Measurements from ENCODE around the gene GXYLT1. TPM values are rescaled to one million over a fixed set of nuclear protein-coding genes. Genes with fewer than 3 reads are reported as not detected.
A peak's percentile ranks its signal among the peaks of the same experiment; 100 is the strongest.

Gene GXYLT1
- total RNA-seq, 2 donors from 2014 or later, result 7.0 to 17.9 TPM

- TF ChIP-seq, protein P1, sequence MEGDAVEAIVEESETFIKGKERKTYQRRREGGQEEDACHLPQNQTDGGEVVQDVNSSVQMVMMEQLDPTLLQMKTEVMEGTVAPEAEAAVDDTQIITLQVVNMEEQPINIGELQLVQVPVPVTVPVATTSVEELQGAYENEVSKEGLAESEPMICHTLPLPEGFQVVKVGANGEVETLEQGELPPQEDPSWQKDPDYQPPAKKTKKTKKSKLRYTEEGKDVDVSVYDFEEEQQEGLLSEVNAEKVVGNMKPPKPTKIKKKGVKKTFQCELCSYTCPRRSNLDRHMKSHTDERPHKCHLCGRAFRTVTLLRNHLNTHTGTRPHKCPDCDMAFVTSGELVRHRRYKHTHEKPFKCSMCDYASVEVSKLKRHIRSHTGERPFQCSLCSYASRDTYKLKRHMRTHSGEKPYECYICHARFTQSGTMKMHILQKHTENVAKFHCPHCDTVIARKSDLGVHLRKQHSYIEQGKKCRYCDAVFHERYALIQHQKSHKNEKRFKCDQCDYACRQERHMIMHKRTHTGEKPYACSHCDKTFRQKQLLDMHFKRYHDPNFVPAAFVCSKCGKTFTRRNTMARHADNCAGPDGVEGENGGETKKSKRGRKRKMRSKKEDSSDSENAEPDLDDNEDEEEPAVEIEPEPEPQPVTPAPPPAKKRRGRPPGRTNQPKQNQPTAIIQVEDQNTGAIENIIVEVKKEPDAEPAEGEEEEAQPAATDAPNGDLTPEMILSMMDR (IDR thresholded peaks at IDR 0.05), result no peak
- Histone ChIP-seq H3K9me3 (no peaks in the 10 kb centered on the region), H3K27ac (no peak overlapping the region), H3K27me3 (replicated peaks; ENCODE audit: insufficient read depth) (no peaks in the 10 kb centered on the region), H3K36me3 (no peaks in the 10 kb centered on the region), H3K4me1 (ENCODE audit: control insufficient read depth in 1 of 2, low read depth in 2 of 2) (no peaks in the 10 kb centered on the region), H3K4me3 (no peak overlapping the region)
- DNase-seq (ENCODE audit: low spot score) (no peak), ATAC-seq (ENCODE audit: insufficient number of reproducible peaks, low FRiP score, low read depth) (no peak)
These were observed 42.0 kb downstream of the GXYLT1 start for GRCh38 chr12:42102720-42103119.

DNA sequence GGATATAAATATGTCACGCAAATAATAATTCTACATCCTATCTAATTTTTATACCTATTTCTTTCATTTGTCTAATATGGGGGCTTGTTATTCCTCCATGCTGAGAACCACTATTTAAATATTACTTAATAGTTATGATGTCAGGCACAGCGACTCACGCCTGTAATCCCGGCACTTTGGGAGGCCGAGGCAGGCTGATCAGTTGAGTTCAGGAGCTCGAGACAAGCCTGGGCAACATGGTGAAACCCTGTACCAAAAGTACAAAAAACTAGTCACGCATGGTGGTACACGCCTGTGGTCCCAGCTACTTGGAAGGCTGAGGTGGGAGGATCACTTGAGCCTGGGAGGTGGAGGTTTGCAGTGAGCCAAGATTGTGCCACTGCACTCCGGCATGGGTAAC, 45.2 kb downstream of the GXYLT1 start:
- Histone ChIP-seq H3K4me3 (no peak overlapping the region), H3K27me3 (replicated peaks; ENCODE audit: insufficient read depth) (no peaks in the 10 kb centered on the region), H3K36me3 (no peaks in the 10 kb centered on the region), H3K4me1 (ENCODE audit: control insufficient read depth in 1 of 2, low read depth in 2 of 2) (peaks cover 6 to 24% of the 10 kb centered on the region in 2 donors), H3K9me3 (no peaks in the 10 kb centered on the region), H3K27ac (no peak overlapping the region)
- ATAC-seq (ENCODE audit: insufficient number of reproducible peaks, low FRiP score, low read depth) (no peak), DNase-seq (ENCODE audit: low spot score) (no peak)
- TF ChIP-seq, protein P1 (IDR thresholded peaks at IDR 0.05), result no peak

DNA sequence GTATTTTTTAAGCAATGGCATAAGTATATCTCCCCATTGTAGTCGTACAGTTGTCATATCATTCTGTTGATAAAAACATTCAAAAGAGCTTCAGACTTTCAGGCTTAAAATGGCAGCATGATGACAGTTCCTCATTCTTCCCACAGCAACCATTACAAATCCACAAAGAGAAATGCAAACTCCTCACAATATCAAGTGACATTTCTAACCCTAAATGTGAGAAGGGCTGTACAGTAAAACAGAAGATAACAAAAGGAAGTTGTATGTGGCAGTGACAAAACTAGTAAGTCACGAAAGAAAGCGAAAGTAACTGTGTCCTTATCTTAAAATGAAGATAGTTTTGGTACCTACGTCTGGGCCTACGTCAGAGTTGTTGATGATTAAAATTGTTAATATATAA, 46.7 kb downstream of the GXYLT1 start:
- peaks cover 6 to 24% of the 10 kb centered on the region in 2 donors for H3K4me1 ChIP-seq (ENCODE audit: control insufficient read depth in 1 of 2, low read depth in 2 of 2)
- no peak for ATAC-seq (ENCODE audit: insufficient number of reproducible peaks, low FRiP score, low read depth)
- H3K9me3 ChIP-seq, result no peaks in the 10 kb centered on the region
- H3K27ac ChIP-seq, result peak overlapping the region in 1 of 2 donors; percentile 48
- TF ChIP-seq, protein P1 (IDR thresholded peaks at IDR 0.05), result no peak
- no peak for DNase-seq (ENCODE audit: low spot score)
- H3K36me3 ChIP-seq, result no peaks in the 10 kb centered on the region
- no peaks in the 10 kb centered on the region for H3K27me3 ChIP-seq (replicated peaks; ENCODE audit: insufficient read depth)
- peak overlapping the region; percentile 55 for H3K4me3 ChIP-seq

- DNase-seq (ENCODE audit: low spot score) (no peak), ATAC-seq (ENCODE audit: insufficient number of reproducible peaks, low FRiP score, low read depth) (no peak)
- H3K27me3 ChIP-seq (replicated peaks; ENCODE audit: insufficient read depth), result no peaks in the 10 kb centered on the region
- no peak overlapping the region for H3K27ac ChIP-seq
- no peaks in the 10 kb centered on the region for H3K9me3 ChIP-seq
- no peaks in the 10 kb centered on the region for H3K36me3 ChIP-seq
- no peak overlapping the region for H3K4me3 ChIP-seq
- H3K4me1 ChIP-seq (ENCODE audit: control insufficient read depth in 1 of 2, low read depth in 2 of 2), result peaks cover 17 to 40% of the 10 kb centered on the region in 2 donors
- TF ChIP-seq, protein P1 (IDR thresholded peaks at IDR 0.05), result no peak
These were observed 50.4 kb downstream of the GXYLT1 start for GRCh38 chr12:42094277-42094676.

DNA sequence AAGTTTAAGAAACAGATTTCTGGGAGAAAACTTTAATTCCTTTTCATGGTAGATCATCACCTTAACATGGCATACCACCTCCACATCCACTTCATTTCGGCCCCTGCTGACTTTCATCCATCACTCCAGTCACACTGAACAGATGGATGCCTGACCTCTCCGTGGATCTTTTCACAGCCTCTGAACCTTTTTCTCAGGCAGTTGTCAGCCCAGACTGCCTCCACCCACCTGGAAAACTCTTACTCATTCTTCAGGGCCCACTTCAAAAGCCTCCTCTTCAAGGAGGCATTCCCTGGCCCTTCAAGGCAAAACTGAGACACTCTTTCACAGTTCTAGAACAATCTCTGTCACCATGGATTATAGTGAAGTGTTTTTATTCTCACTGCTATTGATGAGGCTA, 52.9 kb downstream of the GXYLT1 start:
- no peak for DNase-seq (ENCODE audit: low spot score)
- Histone ChIP-seq H3K9me3 (no peaks in the 10 kb centered on the region), H3K36me3 (no peaks in the 10 kb centered on the region), H3K4me1 (ENCODE audit: control insufficient read depth in 1 of 2, low read depth in 2 of 2) (peaks cover 17 to 33% of the 10 kb centered on the region in 2 donors), H3K27me3 (replicated peaks; ENCODE audit: insufficient read depth) (no peaks in the 10 kb centered on the region), H3K27ac (no peak overlapping the region), H3K4me3 (no peak overlapping the region)
- ATAC-seq (ENCODE audit: insufficient number of reproducible peaks, low FRiP score, low read depth), result no peak
- TF ChIP-seq, protein P1 (IDR thresholded peaks at IDR 0.05), result no peak

All from thoracic aorta (tissue), 2 donors.